H9 (cell line): ENCODE results near the gene ILF3. TPM values are rescaled to one million over a fixed set of nuclear protein-coding genes. Genes with fewer than 3 reads are reported as not detected.

Experiments used
- DNase-seq: peaks from one replicate; pipeline ENCODE4 v3.0.0-alpha.2; 2017
- H2AFZ ChIP-seq: one replicate; pipeline ENCODE4 v1.6.1; 2013; ENCODE audit warnings: mild to moderate bottlenecking, low read length, control low read depth, moderate library complexity
- H2AK5ac ChIP-seq: 2 replicates; pipeline ENCODE4 v1.6.1; 2013; ENCODE audit warnings: low read length, control low read depth, mixed read lengths; ENCODE audit not compliant: insufficient read length
- H2BK120ac ChIP-seq: one replicate; pipeline ENCODE4 v1.6.1; 2013; ENCODE audit warnings: low read depth, mild to moderate bottlenecking, low read length, control low read depth, inconsistent platforms; ENCODE audit not compliant: poor library complexity, severe bottlenecking
- H2BK12ac ChIP-seq: 2 replicates; pipeline ENCODE4 v1.6.1; 2013; ENCODE audit warnings: low read length, control low read depth, mixed read lengths, low read depth; ENCODE audit not compliant: insufficient read length
- H2BK15ac ChIP-seq: 2 replicates; pipeline ENCODE4 v1.6.1; 2013; ENCODE audit warnings: low read depth, low read length, control low read depth
- H2BK20ac ChIP-seq: one replicate; pipeline ENCODE4 v1.6.1; 2013; ENCODE audit warnings: low read depth, mild to moderate bottlenecking, low read length, control low read depth, inconsistent platforms; ENCODE audit not compliant: poor library complexity, severe bottlenecking
- H2BK5ac ChIP-seq: 2 replicates; pipeline ENCODE4 v1.6.1; 2013; ENCODE audit warnings: low read length, control low read depth, mixed read lengths; ENCODE audit not compliant: insufficient read length
- H3K14ac ChIP-seq: 2 replicates; pipeline ENCODE4 v1.6.1; 2013; ENCODE audit warnings: low read length, control low read depth; ENCODE audit not compliant: insufficient read depth
- H3K18ac ChIP-seq: 2 replicates; pipeline ENCODE4 v1.6.1; 2013; ENCODE audit warnings: low read depth, mild to moderate bottlenecking, mixed read lengths, low read length, control low read depth; ENCODE audit not compliant: insufficient read length
- H3K23ac ChIP-seq: 2 replicates; pipeline ENCODE4 v1.6.1; 2013; ENCODE audit warnings: low read length, control low read depth, mixed read lengths, low read depth; ENCODE audit not compliant: insufficient read length
- H3K23me2 ChIP-seq: 2 replicates; pipeline ENCODE4 v1.6.1; 2013; ENCODE audit warnings: low read depth, mild to moderate bottlenecking, mixed read lengths, low read length, control low read depth; ENCODE audit not compliant: insufficient read length, poor library complexity, severe bottlenecking
- H3K27ac ChIP-seq: 2 replicates; pipeline ENCODE4 v1.5.1; 2013; ENCODE audit warnings: low read length, control low read depth, mixed read lengths, low read depth; ENCODE audit not compliant: insufficient read length
- H3K27me3 ChIP-seq: 2 replicates; pipeline ENCODE4 v1.6.1; 2013; ENCODE audit warnings: low read length, control low read depth, inconsistent platforms; ENCODE audit not compliant: insufficient read depth
- H3K4ac ChIP-seq: 2 replicates; pipeline ENCODE4 v1.6.1; 2013; ENCODE audit warnings: low read depth, mild to moderate bottlenecking, control low read depth, inconsistent platforms, low read length, moderate library complexity
- H3K4me1 ChIP-seq: 2 replicates; pipeline ENCODE4 v1.6.1; 2013; ENCODE audit warnings: low read length, control low read depth, inconsistent platforms; ENCODE audit not compliant: insufficient read depth
- H3K4me2 ChIP-seq: 2 replicates; pipeline ENCODE4 v1.6.1; 2013; ENCODE audit warnings: low read length, control low read depth, mixed read lengths; ENCODE audit not compliant: insufficient read length, insufficient read depth
- H3K56ac ChIP-seq: 2 replicates; pipeline ENCODE4 v1.6.1; 2013; ENCODE audit warnings: low read depth, mild to moderate bottlenecking, mixed read lengths, low read length, control low read depth; ENCODE audit not compliant: insufficient read length
- H3K79me1 ChIP-seq: 2 replicates; pipeline ENCODE4 v1.6.1; 2013; ENCODE audit warnings: low read depth, mild to moderate bottlenecking, moderate library complexity, low read length, control low read depth, inconsistent platforms; ENCODE audit not compliant: insufficient read depth, poor library complexity, severe bottlenecking
- H3K79me2 ChIP-seq: 2 replicates; pipeline ENCODE4 v1.6.1; 2013; ENCODE audit warnings: low read length, control low read depth, inconsistent platforms; ENCODE audit not compliant: insufficient read depth
- H3K9ac ChIP-seq: 2 replicates; pipeline ENCODE4 v1.6.1; 2013; ENCODE audit warnings: low read length, control low read depth, mixed read lengths; ENCODE audit not compliant: insufficient read length; ENCODE audit errors: extremely low read depth
- H3K9me3 ChIP-seq: one replicate; pipeline ENCODE4 v1.6.1; 2013; ENCODE audit warnings: low read depth, low read length, inconsistent platforms; ENCODE audit not compliant: control insufficient read depth
- H3T11ph ChIP-seq: one replicate; pipeline ENCODE4 v1.6.1; 2013; ENCODE audit warnings: mild to moderate bottlenecking, low read length, control low read depth, inconsistent platforms
- H4K20me1 ChIP-seq: one replicate; pipeline ENCODE4 v1.6.1; 2013; ENCODE audit not compliant: control insufficient read depth, insufficient read length, insufficient read depth
- H4K5ac ChIP-seq: 2 replicates; pipeline ENCODE4 v1.6.1; 2013; ENCODE audit warnings: low read depth, mild to moderate bottlenecking, mixed read lengths, low read length, control low read depth; ENCODE audit not compliant: insufficient read length
- H4K8ac ChIP-seq: replicated peaks from 2 replicates; pipeline ENCODE4 v1.6.1; 2013; ENCODE audit warnings: low read length, control low read depth, mixed read lengths, low read depth; ENCODE audit not compliant: insufficient read length
- H4K91ac ChIP-seq: 2 replicates; pipeline ENCODE4 v1.6.1; 2013; ENCODE audit warnings: low read depth, mild to moderate bottlenecking, moderate library complexity, mixed read lengths, low read length, control low read depth; ENCODE audit not compliant: insufficient read length
- H3K27ac Mint-ChIP-seq, 3 experiments: 2 replicates in 2 of 3; 3 replicates in 1 of 3; pipeline ENCODE4 v1.8.0; 2020 to 2021; ENCODE audit warnings: mixed read lengths in 3 of 3, mild to moderate bottlenecking in 1 of 3, moderate library complexity in 1 of 3
- H3K27me3 Mint-ChIP-seq: 2 replicates; pipeline ENCODE4 v1.8.0; 2021; ENCODE audit warnings: low read depth, mild to moderate bottlenecking, moderate library complexity, mixed read lengths
- H3K36me3 Mint-ChIP-seq, 3 experiments: 2 replicates in 2 of 3; 3 replicates in 1 of 3; pipeline ENCODE4 v1.8.0; 2020 to 2021; ENCODE audit warnings: low read depth in 3 of 3, mixed read lengths in 3 of 3; ENCODE audit not compliant: insufficient read depth in 1 of 3
- H3K4me1 Mint-ChIP-seq, 2 experiments: 2 replicates each; pipeline ENCODE4 v1.8.0; 2020; ENCODE audit warnings: mixed read lengths in 2 of 2
- H3K4me3 Mint-ChIP-seq, 2 experiments: 2 replicates in 1 of 2; 3 replicates in 1 of 2; pipeline ENCODE4 v1.8.0; 2020 to 2021; ENCODE audit warnings: mild to moderate bottlenecking in 2 of 2, mixed read lengths in 2 of 2, moderate library complexity in 1 of 2
- H3K9me3 Mint-ChIP-seq, 2 experiments: 2 replicates in 1 of 2; 3 replicates in 1 of 2; pipeline ENCODE4 v1.8.0; 2020; ENCODE audit warnings: mild to moderate bottlenecking in 2 of 2, mixed read lengths in 2 of 2, moderate library complexity in 1 of 2
- WGBS: extraction: QIAGEN DNeasy Blood & Tissue Kit; methylation state at CpG from one replicate; pipeline ENCODE4 v1.1.7; 2013; ENCODE audit warnings: missing lambda C conversion rate, low lambda C conversion rate, mixed read lengths; ENCODE audit not compliant: insufficient read length; ENCODE audit errors: extremely low coverage; 5-methylcytosine and 5-hydroxymethylcytosine counted together
- total RNA-seq: library from RNA; stranded (reverse); gene quantifications from 2 replicates; pipeline ENCODE4 v1.2.1, GENCODE V29; 2021
- TF ChIP-seq, protein P1 (sequence below): fragments of 200-600 bp; sonication (generic); conservative IDR thresholded peaks from 3 replicates; pipeline ENCODE4 v1.8.0; 2021; ENCODE audit warnings: antibody characterized with exemption, mild to moderate bottlenecking

The ILF3 gene
- total RNA-seq, 1 experiment from 2014 or later = 841 TPM

DNA sequence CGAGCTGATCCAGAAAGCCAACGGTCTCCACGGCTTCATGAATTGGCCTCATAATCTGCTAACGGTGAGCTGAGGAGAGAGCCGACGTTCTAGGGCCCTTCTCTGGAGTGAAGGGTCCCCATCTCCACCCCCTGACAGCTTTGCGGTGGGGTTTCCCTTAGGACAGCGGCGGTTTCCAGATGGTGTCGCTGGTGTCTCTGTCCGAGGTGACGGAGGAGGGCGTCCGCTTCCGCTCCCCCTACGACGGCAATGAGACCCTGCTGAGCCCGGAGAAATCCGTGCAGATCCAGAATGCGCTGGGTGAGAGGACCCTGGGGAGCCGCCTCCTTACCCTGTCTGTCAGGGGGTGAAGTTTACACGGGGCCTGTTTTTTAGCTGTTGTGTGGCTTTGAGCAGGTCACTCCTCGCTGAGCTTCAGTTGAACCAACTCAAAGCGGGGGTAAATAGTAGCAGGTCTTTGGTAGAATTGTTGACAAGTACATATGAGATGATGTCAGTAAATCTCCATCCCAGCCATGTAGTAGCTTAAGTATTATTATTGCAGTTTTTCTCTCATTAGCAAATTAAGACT is 47.9 kb downstream of the ILF3 start:
- H3K23ac ChIP-seq = no peak overlapping the region
- no peak overlapping the region for H2AK5ac ChIP-seq
- H2BK20ac ChIP-seq = no peak overlapping the region
- H3K56ac ChIP-seq = no peak overlapping the region
- H3K14ac ChIP-seq = peak overlapping the region; percentile 90; the same call in 1 of the 2 replicates
- peaks cover 7 to 10% of the 10 kb centered on the region in 2 experiments; a peak in 3 of 4 replicates for H3K4me1 Mint-ChIP-seq
- peak overlapping the region; percentile 97 for H3K4me2 ChIP-seq
- H3K4ac ChIP-seq = no peak overlapping the region
- H3K23me2 ChIP-seq = peaks cover 10% of the 10 kb centered on the region
- WGBS = no CpG with 5 or more reads among the region's 24 CpGs
- H3K27ac Mint-ChIP-seq = peak overlapping the region in 2 of 3 experiments; percentile 23 to 94; a peak in 3 of 7 replicates
- H3K4me1 ChIP-seq = no peaks in the 10 kb centered on the region; the same call in 1 of the 2 replicates
- no peak overlapping the region for H2BK5ac ChIP-seq
- no peaks in the 10 kb centered on the region for H3K79me2 ChIP-seq
- H4K20me1 ChIP-seq = no peaks in the 10 kb centered on the region
- no peak overlapping the region for H2BK15ac ChIP-seq
- no peaks in the 10 kb centered on the region for H3K9me3 ChIP-seq
- H3K9me3 Mint-ChIP-seq = no peaks in the 10 kb centered on the region
- H4K8ac ChIP-seq = no peak overlapping the region
- H3K27me3 Mint-ChIP-seq = peaks cover 8% of the 10 kb centered on the region
- TF ChIP-seq, protein P1, sequence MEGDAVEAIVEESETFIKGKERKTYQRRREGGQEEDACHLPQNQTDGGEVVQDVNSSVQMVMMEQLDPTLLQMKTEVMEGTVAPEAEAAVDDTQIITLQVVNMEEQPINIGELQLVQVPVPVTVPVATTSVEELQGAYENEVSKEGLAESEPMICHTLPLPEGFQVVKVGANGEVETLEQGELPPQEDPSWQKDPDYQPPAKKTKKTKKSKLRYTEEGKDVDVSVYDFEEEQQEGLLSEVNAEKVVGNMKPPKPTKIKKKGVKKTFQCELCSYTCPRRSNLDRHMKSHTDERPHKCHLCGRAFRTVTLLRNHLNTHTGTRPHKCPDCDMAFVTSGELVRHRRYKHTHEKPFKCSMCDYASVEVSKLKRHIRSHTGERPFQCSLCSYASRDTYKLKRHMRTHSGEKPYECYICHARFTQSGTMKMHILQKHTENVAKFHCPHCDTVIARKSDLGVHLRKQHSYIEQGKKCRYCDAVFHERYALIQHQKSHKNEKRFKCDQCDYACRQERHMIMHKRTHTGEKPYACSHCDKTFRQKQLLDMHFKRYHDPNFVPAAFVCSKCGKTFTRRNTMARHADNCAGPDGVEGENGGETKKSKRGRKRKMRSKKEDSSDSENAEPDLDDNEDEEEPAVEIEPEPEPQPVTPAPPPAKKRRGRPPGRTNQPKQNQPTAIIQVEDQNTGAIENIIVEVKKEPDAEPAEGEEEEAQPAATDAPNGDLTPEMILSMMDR = no peak; the same call in 2 of the 3 replicates
- no peak overlapping the region for H2BK120ac ChIP-seq
- no peak overlapping the region for H3T11ph ChIP-seq
- peak overlapping the region; percentile 89 to 93 for H3K4me3 Mint-ChIP-seq
- no peak overlapping the region for H4K91ac ChIP-seq
- H3K9ac ChIP-seq = peak overlapping the region; percentile 88
- H3K18ac ChIP-seq = peak overlapping the region; percentile 42
- no peaks in the 10 kb centered on the region for H3K27me3 ChIP-seq
- peaks cover 3 to 7% (median 3%) of the 10 kb centered on the region in 3 experiments; a peak in 6 of 7 replicates for H3K36me3 Mint-ChIP-seq
- H4K5ac ChIP-seq = no peak overlapping the region
- no peak overlapping the region for H2BK12ac ChIP-seq
- no peaks in the 10 kb centered on the region for H3K79me1 ChIP-seq
- peak; percentile 65 for DNase-seq
- H2AFZ ChIP-seq = no peak overlapping the region
- H3K27ac ChIP-seq = no peak overlapping the region
